ENCODE measurements around the gene RUNDC3A. TPM values are rescaled to one million over a fixed set of nuclear protein-coding genes. Genes with fewer than 3 reads are reported as not detected.

The RUNDC3A gene
- total and polyA plus RNA-seq, 9 donors, result 0.24 to 5.4 (median 1.5) TPM

DNA sequence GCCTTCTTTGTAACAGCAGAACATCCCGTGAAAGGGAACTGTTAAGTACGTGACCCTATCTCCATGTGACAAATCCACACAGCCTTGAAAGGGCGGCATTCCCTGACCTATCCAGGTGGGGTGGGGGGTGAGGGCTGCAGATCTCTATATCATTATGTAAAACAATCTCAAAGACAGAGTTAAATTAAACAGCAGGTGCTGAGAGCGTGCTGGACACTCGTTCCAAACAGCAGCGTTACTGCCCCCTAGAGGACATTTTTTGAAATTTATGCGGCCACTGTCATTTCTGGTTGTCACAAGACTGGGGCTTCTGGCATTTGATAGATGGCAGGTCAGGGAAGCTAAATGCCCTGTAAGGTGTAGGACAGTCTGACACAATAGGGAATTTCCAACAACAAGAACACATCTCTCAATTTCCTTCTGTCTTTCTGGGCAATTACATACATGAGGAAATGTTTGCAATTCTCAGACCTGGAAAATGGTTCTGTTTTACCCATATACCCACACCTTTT is 22.9 kb downstream of the RUNDC3A start:
- intact Hi-C loops (cut with DNase I), result loop anchor here in 2 of 4 donors (2.0 to 5.0 kb wide), 2 partner anchors 119 to 121 kb away; no protein-coding TSS in a partner anchor
- no peak for TF ChIP-seq EP300 (IDR thresholded peaks at IDR 0.05)
- TF ChIP-seq, protein P1, sequence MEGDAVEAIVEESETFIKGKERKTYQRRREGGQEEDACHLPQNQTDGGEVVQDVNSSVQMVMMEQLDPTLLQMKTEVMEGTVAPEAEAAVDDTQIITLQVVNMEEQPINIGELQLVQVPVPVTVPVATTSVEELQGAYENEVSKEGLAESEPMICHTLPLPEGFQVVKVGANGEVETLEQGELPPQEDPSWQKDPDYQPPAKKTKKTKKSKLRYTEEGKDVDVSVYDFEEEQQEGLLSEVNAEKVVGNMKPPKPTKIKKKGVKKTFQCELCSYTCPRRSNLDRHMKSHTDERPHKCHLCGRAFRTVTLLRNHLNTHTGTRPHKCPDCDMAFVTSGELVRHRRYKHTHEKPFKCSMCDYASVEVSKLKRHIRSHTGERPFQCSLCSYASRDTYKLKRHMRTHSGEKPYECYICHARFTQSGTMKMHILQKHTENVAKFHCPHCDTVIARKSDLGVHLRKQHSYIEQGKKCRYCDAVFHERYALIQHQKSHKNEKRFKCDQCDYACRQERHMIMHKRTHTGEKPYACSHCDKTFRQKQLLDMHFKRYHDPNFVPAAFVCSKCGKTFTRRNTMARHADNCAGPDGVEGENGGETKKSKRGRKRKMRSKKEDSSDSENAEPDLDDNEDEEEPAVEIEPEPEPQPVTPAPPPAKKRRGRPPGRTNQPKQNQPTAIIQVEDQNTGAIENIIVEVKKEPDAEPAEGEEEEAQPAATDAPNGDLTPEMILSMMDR (IDR thresholded peaks at IDR 0.05), result peak; percentile 65 to 80 (median 69)
- DNase-seq, result peak in 3 of 5 donors; percentile 47 to 75 (median 56)
- H3K36me3 ChIP-seq, result no peaks in the 10 kb centered on the region
- no peak overlapping the region for H3K27ac ChIP-seq
- no peaks in the 10 kb centered on the region for H3K27me3 ChIP-seq
- H3K4me1 ChIP-seq (ENCODE audit: insufficient read depth), result peaks cover 1% of the 10 kb centered on the region
- H3K9me3 ChIP-seq, result no peaks in the 10 kb centered on the region
- H3K4me3 ChIP-seq, result no peak overlapping the region
- WGBS, 3 donors, result 0 to 1% (median 1%) methylated on average over 7 of the region's 7 CpGs

DNA sequence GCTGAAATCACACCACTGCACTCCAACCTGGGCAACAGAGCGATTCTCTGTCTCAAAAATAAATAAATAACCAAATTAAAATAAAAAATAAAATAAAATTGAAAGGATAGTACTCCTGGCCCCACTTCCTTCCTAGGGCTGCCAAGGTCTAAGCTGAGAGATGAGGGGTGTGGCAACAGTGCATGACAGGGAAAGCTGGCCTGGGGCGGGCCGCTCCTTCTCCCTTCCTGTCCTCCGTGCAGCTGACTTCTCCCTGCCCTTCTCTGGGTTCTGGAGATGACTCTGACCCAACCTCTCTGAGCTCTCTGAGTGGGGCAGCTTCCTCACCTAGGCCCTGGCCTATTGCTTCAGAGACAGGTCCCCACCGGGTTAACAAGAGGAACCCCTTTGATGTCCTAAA is 25.0 kb downstream of the RUNDC3A start:
- H3K4me3 ChIP-seq, result no peak overlapping the region
- no peaks in the 10 kb centered on the region for H3K36me3 ChIP-seq
- H3K27me3 ChIP-seq, result no peaks in the 10 kb centered on the region
- H3K27ac ChIP-seq, result no peak overlapping the region
- no peak for DNase-seq
- WGBS, 3 donors, result 68 to 73% (median 73%) methylated on average over 5 of the region's 5 CpGs
- no peaks in the 10 kb centered on the region for H3K9me3 ChIP-seq
- intact Hi-C loops (cut with DNase I), result loop anchor here in 1 of 4 donors (5.0 kb wide), 1 partner anchor 121 kb away; no protein-coding TSS in a partner anchor
- peaks cover 1% of the 10 kb centered on the region for H3K4me1 ChIP-seq (ENCODE audit: insufficient read depth)
- TF ChIP-seq EP300 (IDR thresholded peaks at IDR 0.05) (no peak), POLR2A (IDR thresholded peaks at IDR 0.05) (no peak)
- TF ChIP-seq, protein P1 (IDR thresholded peaks at IDR 0.05), result no peak

DNA sequence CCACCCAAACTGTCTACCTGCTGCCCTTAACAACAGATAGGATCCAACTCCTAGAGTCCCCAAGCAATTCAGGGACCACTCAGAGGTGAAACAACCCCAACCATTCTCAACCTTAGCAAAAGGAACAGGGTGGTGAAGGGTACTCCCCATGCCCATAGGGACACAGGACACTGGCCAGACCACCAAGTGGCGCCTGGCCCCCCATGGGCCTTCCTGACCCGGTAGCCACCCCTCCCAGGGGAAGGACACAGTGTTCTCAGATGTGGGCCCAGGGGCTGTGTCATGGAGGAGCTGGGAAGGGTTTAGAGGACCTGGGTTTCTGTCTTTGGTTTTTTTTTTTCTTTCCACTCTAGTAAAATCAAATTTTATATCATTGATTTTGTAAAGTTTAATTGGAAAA is 25.9 kb downstream of the RUNDC3A start:
- intact Hi-C loops (cut with DNase I), result loop anchor here in 1 of 4 donors (5.0 kb wide), 1 partner anchor 122 kb away; no protein-coding TSS in a partner anchor
- H3K4me3 ChIP-seq, result no peak overlapping the region
- 55 to 71% (median 62%) methylated on average over 2 of the region's 2 CpGs for WGBS, 3 donors

DNA sequence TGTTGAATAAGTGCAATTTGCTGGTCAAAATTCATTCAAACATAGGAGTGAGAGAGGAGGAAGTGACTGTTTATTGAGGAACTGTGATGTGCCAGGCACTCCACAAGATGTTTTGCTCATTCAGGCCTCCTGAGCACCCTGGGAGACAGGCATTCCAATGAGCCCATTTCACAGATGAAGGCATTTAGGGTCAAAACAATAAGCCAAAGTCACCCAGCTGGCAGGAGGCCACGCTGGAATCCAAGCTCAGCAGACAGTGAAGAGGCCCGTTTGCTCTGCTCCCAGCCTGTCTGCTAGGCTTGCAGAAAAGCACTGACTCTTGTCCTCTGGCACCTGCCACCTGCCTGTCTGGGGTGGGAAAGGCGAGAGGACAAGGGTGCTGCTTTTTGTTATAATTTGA is 26.3 kb downstream of the RUNDC3A start:
- 42 to 53% (median 48%) methylated on average over 3 of the region's 3 CpGs for WGBS, 3 donors
- Histone ChIP-seq H3K4me3 (no peak overlapping the region), H3K4me1 (ENCODE audit: insufficient read depth) (peaks cover 1% of the 10 kb centered on the region), H3K9me3 (no peaks in the 10 kb centered on the region), H3K27ac (no peak overlapping the region), H3K27me3 (no peaks in the 10 kb centered on the region), H3K36me3 (no peaks in the 10 kb centered on the region)
- intact Hi-C loops (cut with DNase I), result loop anchor here in 1 of 4 donors (5.0 kb wide), 2 partner anchors 122 to 192 kb away; partner anchors contain the start of gene HROB
- TF ChIP-seq, protein P1 (IDR thresholded peaks at IDR 0.05), result no peak
- TF ChIP-seq POLR2A (IDR thresholded peaks at IDR 0.05), result no peak
- no peak for TF ChIP-seq EP300 (IDR thresholded peaks at IDR 0.05)
- DNase-seq, result no peak

More for the DNA sequence above, 25.9 kb downstream of the RUNDC3A start:
- H3K36me3 ChIP-seq, result no peaks in the 10 kb centered on the region
- H3K4me1 ChIP-seq (ENCODE audit: insufficient read depth), result peaks cover 1% of the 10 kb centered on the region
- no peak overlapping the region for H3K27ac ChIP-seq
- no peaks in the 10 kb centered on the region for H3K27me3 ChIP-seq
- DNase-seq, result no peak
- no peaks in the 10 kb centered on the region for H3K9me3 ChIP-seq
- TF ChIP-seq POLR2A (IDR thresholded peaks at IDR 0.05), result no peak
- TF ChIP-seq, protein P1 (IDR thresholded peaks at IDR 0.05), result no peak
- TF ChIP-seq EP300 (IDR thresholded peaks at IDR 0.05), result no peak

Data from ovary (tissue), 9 donors.